Stimulated activated CD8-positive, alpha-beta memory T cell treated with anti-CD3 and anti-CD28 coated beads, Interleukin-2, amount 100 ng/mL, for 48 hours (primary cell): Measurements from ENCODE around the gene MBNL1.

Experiments
- DNase-seq, 2 donors: peaks; one replicate each; pipeline ENCODE4 v3.0.0-alpha.2; 2020; ENCODE audit warnings: low read depth in 2 of 2

MBNL1 gene, protein sequence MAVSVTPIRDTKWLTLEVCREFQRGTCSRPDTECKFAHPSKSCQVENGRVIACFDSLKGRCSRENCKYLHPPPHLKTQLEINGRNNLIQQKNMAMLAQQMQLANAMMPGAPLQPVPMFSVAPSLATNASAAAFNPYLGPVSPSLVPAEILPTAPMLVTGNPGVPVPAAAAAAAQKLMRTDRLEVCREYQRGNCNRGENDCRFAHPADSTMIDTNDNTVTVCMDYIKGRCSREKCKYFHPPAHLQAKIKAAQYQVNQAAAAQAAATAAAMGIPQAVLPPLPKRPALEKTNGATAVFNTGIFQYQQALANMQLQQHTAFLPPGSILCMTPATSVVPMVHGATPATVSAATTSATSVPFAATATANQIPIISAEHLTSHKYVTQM

DNA sequence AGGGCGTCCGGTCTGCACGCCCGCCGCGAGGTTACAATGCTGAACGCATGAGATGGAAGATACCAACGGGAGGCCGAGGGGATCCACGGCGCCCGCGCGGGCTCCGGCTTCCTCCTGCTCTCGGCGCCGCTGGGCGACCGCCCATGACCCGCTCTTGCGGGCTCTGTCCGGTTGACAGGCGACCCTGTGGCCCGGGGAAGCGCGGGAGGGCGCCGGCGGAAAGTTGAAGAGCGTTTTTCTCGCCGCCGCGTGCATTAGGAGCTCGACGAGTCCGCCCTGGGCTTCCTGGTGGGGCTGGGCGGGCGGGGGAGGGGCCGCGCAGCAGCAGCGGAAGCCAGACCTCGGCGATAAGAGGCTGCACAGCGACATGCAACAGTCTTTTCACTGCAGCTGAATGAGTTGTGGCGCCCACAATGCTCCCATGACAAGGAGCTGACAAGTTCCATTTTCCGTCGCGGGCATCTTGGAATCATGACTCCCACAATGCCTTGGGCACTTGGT lies at the start of gene MBNL1:
Gene MBNL1, plus strand, starts transcription at position 375 of the 501 bp plus-strand sequence. CDS start 31,265 bp downstream, outside the sequence.
- DNase-seq = peak; percentile 72 to 75

DNA sequence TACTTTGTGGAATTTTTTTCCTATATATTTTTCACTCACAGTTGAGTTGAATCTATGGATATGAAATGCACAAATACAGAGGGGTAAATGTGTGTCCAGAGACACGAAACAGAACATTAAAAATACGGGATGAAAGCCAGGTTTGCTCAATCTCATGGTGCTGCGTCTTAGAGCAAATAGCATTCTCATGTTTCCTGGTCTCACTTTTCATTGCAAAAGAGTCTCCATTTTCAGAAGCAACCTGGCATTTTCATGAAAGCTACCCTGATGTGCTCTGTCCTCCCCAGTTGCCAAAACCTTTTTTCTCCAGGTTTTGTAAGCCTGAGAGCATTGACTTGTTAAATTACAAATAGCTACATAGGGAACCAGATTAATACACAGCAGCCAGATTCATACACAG lies 49.5 kb upstream of the MBNL1 start:
- no peak for DNase-seq

DNA sequence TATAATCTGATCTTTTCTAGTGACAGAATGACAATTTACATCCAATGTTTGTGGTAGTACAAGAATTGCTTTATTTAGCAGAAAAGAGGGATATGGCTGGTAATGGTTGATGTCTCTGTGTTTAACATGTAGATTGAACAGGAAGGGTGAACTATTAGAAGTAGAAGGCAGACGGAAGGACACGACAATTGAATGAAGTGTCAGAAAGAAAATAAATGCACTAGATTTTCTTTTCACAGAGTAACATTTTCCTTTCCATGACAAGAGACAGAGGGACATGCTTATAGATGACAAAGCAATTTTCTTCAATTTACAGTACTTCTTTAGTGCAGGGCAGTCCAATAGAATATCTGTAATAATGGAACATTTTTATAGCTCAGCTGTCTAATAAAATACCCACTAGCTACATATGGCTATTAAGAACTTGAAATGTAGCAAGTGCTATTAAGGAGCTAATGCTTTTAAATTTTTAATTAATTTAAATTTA lies 48.9 kb upstream of the MBNL1 start:
- no peak for DNase-seq

DNA sequence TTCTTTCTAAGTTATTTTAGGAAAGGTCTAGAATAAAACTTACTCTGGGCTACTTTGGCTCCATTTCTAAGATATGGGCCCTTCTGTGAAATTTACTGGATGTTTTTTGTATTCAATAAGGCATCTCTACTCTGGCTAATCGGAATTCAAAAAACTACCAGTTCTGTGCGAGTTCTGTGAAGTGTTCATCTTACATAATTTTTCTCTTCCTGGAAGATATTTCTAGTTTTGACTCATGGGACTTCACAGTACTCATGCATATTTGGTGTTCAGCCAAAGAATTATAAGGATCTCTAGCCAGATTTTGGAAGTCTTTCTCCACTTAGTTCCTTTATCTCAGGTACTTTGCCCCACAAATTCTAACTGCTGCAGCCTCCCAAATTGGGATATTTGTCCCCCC lies 46.4 kb upstream of the MBNL1 start:
- no peak for DNase-seq

DNA sequence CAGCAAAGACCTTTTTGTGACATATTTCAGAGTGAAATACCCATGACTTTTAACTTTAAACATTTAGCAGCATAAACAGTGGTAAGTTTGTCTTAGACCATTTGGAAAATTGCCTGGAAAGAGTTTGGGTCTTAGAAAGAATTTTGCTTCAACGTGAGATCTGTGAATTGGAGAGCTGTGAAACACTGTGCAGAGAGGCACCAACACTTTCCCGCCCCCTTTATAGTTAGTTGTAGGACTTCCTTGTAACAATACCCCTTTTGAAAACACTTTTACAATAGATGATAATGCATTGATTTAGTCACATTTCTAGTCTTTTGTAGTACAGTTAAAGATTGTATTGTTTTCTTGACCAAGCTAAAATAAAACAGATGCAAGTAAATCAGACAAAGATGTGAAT lies 43.5 kb upstream of the MBNL1 start:
- no peak for DNase-seq

DNA sequence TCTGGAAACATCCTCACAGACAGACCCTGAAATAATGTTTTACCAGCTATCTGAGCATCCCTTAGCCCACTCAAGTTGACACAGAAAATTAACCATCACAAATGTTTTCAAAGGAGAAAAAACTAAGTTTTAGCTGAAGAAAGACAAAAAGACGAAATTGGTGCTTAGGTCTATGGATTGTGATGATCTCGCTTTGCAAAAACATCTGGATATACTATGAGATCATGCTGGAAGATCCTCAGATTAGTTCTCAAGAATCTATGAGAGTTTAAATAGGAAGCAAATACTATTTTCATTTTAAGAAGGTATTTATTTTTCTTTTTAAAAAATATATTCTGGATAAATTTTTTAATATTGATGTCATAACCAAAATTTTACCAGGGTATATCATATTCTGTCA lies 42.6 kb upstream of the MBNL1 start:
- no peak for DNase-seq

DNA sequence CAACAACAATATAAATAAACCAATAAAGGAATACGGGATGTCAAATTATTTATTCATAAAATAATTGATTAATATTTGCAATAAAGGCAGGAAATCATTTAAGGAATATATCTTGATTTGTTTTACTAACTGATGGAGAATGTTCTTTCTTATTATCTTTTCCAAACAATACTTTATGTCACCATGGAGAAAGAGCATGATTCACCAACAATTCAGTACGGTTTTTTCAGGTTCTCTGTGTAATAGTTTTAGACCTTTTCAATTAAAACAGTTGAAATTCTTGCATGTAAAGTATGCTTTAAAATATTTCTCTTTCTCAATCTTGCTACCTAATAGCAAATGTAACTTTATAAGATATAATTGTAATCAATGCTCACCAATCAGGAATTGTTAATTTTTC lies 41.7 kb upstream of the MBNL1 start:
- DNase-seq = no peak

DNA sequence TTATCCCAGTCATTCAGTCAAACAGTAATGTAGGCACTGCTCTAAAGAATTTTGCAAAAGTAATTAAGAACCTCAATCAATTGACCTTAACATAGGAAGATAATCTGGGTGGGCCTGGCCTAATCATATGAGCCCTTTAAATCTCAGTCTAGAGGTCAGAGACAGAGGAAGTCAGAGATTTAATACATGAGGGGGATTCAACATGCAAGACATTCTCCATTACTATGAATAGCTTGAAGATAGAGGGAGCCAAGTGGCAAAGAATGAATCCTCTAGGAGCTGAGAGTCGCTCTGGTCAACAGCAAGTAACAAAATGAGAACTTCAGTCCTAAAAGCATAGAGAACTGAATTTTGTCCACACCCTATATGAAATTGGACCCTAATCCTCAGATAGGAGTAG lies 39.0 kb upstream of the MBNL1 start:
- DNase-seq = no peak

DNA sequence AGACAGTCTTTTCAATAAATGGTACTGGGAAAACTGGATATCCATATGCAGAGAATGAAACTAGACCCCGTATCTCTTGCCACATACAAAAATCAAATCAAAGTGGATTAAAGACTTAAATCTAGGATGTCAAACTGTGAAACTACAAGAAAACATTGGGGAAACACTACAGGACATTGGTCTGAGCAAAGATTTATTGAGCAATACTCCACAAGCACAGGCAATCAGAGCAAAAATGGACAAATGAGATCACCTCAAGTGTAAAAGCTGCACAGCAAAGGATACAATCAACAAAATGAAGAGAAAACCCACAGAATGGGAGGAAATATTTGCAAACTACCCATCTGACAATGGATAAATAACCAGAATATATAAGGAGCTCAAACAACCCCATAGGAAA lies 38.4 kb upstream of the MBNL1 start:
- no peak for DNase-seq

DNA sequence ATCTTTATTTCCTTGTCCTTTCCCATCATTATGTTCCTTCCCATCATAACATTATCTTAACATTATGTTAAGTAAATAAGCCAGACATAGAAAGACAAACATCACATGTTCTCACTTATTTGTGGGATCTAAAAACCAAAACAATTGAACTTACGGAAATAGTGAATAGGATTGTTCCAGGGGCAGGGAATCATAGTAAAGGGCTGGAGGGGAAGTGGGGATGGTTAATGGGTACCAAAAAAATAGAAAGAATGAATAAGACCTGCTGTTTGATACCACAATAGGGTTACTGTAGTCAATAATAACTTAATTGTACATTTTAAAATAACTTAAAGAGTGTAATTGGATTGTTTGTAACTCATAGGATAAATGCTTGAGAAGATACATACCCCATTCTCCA lies 36.7 kb upstream of the MBNL1 start:
- DNase-seq = no peak

DNA sequence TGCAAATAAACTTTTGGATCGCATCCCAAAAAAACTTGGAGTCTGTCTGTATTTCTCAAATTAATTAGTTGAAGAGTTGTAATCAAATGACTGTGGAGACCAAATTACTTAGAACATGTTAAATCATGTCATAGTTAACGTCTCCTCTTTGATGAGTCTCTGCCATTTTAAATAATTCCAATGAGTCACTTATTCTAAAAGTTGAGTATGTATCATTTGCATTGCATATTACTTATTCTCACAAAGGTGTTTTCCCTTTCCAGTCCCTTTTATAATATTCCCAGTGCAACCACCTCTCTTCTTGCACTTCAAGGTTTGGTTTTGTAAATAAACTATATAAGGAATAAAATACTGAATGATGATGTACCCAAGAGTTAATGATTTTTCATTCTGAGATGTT lies 36.0 kb upstream of the MBNL1 start:
- no peak for DNase-seq

DNA sequence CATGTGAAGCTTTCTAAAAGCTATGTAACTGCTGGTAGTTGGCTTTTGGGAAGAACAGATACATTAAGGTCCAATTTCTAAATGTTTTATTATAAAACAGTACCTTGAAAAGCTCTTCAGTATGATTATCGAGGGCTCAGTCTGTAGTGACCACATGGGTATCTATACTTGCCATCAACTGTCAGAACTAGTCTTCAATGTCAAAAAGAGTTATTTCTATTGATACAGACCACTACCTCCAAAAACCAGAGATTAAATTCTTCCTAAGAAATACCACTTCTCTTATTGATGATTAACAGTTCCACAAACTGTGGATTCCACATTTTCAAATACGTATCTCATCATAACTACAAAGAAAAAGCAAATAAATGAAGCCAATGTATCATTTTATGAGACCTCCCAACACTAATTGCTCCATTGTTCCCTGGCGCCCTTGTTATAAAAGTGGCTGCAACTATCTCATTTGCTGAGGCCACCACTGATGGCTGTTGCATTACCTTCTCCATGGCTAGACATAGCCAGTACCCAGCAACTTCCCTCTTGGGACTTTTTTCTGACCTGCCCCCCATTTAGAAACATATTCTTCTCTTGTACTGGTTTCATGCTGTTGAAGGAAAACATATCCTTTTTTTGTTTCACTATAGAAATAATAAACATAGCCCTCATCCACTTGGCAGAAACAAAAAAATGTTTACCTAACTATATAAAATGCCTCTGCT lies 33.9 kb upstream of the MBNL1 start:
- DNase-seq = no peak

DNA sequence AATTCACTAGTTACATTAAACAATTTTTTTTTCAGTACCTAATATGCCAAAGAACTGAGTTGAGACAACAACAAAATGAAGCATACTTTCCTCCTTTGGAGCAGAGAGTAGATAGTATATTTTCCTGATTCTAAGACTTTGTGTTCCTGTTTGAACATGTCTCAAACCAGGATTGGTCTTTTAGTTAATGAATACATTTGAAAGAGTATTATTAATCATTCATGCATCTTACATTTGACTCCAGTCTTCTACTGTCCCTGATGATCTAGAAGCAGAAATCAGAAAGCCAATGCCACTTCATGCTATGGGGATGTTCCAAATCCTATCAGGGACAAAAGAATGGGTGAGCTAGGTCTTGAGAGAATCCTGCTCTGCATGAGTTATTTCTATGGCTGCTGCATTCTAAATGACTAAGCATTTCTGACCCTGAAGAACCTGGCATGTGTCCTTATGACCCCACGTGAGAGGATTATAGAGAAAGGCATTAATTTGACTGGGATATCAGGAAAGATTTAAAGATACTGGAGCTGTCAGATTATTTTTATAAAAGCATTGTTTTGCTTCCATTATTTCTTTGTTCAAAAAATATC lies 32.9 kb upstream of the MBNL1 start:
- DNase-seq = no peak

DNA sequence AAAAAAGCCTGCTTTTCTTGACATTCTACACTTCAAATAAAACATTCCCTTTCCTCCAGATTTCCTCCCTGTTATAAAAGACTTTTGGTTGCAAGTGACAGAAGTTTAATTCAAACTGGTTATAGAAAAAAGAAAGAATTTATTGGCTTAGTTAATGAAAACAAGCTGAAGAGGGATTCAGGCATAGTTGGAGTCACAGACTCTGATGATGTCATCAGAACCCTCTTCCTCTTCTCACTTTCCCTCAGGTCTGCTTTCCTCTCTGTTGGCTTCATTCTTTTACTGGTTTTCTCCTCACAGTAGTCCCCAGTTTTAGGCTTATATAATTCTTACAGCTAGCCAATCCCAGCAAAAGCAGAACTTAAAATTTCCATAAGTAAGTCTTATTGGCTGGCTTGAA lies 32.0 kb upstream of the MBNL1 start:
- DNase-seq = no peak

DNA sequence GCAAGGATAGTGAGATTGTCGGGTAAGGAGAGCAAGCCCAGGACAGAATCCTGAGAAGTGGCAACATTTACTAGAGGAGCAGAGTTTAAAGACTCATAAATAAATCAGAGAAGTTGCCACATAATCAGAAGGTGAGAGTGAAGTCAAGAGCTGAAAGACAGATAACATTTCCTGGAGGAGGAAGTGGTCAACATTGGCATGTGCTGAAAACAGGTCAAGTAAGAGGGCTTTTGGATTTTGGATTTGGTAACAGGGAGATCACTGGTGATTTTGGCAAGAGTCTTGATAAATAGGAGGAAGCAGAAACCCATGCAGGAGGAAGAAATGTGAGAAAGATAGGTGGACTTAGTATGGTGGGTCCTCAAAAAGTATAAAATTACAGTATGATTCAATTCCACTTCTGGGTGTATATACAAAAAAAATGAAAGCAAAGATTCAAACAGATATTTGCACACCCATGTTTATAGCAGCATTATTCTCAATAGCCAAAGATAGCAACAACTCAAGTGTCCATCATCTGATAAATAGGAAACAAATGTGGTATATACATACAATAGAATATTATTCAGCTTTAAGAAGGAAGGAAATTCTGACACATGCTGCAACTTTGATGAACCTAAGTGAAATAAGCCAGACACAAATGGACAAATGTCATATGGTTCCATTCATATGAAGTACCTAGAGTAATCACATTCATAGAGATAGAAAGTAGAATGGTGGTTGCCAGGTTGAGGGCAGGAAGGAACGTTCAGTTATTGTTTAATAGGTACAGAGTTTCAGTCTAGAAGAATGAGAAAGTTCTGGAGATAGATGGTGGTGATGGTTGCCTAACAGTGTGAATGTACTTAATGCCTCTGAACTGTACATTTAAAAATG lies 27.3 kb upstream of the MBNL1 start:
- DNase-seq = no peak

DNA sequence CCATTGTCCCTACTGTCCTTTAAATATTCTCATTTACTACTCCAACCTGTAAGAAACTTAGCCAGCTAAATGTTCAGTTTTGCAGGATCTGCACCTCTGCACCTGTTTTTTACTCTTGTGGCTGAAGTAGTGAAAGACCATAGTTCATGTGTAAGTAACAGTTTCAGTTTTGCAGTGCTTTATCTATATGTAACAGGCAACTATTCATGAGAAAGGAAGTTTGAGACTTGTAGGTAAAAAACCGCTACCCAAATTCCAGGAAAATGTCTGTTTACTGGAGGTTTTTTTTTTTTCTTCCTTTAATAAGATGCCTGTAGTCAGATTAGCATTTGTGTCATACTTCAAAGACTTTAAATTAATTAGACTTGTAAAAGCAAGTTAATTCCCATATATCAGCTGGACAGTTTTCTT lies 25.4 kb upstream of the MBNL1 start:
- no peak for DNase-seq

DNA sequence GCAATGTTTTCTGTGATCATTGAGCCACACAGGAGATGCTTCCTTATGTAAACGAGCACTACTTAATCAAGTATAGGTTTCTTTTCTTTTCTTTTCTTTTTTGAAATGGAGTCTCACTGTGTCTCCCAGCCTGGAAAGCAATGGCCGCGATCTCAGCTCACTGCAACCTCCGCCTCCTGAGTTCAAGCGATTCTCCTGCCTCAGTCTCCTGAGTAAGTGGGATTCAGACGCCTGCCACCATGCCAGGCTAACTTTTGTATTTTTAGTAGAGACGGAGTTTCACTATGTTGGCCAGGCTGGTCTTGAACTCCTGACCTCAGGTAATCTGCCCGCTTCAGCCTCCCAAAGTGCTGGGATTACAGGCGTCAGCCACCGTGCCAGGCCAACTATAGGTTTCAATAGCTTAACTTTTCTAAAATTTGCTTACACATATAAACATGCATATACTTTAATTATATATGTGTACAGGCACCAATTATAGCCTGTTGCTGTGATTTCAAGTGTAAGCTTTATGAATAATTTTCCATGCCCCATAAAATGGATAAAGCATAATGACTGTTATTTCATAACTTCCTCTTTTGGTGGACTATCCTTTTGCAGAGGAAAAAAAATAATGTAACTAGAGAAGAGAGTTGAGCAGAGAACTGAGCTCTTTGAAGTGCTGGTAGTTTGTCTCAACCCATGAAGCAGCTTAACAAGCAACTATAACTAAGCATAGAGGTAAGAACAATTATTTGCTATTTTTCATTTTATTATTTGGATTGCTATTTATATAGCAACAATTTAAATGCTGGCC lies 24.8 kb upstream of the MBNL1 start:
- no peak for DNase-seq

DNA sequence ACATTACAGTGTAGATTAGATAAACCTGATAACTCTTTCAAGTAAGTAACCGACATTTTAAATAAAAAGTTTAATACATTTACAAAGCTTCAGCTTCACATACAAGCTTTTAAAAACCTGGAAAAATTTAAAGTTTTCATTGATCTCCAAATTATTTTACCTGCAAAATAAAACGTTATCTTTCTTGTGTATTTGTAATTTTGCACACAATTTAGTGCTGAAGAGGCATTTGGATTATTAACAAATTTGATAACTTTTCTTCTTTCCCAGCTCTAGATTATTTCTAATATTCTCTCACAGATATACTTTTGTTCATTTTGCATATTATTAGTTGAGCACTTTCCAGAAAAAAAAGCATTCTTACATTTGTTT lies 24.2 kb upstream of the MBNL1 start:
- no peak for DNase-seq

DNA sequence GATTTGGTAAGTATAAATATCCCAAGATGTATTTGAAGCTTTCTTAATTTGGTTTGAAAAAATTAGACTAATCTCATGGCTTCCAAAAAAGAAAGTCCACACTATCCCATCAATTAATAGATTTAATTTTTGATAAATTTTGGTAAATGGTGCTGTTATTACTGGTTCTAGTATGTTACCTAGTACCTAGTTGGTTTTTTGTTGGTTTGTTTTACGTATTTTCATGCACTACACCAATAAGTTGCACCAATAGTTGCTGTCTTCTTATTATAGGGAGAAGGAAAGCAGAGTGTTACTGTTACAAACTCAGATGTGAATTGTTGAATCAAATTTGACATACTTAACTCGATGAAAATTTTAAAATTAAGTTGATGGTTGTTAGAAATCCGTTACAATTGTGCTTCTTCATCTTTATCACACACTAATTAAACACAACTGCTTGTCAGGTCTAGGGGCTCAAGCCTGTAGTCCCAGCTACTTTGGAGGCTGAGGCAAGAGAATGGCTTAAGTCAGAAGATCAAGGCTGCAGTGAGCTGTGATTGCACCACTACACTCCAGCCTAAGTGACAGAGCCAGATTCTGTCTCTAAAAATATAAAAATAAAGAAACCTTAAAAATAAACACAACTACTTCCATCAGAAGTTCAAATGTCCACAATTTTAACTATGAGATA lies 23.1 kb upstream of the MBNL1 start:
- no peak for DNase-seq

DNA sequence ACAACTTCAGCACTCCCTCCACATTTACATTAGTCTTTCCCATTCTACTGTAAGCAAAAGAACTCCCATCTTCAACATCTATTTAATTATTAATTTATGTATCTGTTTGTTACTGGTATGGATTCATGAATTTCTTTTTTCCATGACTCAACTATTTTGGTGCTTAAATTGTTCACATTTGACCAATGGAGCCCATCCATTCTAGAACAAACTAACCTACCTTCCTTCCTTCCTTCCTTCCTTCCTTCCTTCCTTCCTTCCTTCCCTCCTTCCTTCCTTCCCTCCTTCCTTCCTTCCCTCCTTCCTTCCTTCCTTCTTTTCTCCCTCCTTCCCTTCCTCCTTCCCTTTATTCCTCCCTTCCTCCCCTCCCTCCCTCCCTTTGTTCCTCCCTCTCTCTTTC lies 16.8 kb upstream of the MBNL1 start:
- no peak for DNase-seq
